ENCODE data around the gene NPY5R.
A peak's percentile ranks its signal among the peaks of the same experiment; 100 is the strongest.

Gene NPY5R

GRCh38 chr4:163332526-163333406 lies 10.9 kb upstream of the NPY5R start, which contains the start of gene NPY1R:
TSS of gene NPY1R (minus strand) at chr4:163332596. CDS start at chr4:163326554, 6,042 bp downstream.
- peak; percentile 37 for DNase-seq (ENCODE audit: insufficient read length, low spot score)
- no peak for TF ChIP-seq POLR2AphosphoS5 (IDR thresholded peaks at IDR 0.05; ENCODE audit: low read depth, low read length)
- TF ChIP-seq TAF1 (IDR thresholded peaks at IDR 0.05; ENCODE audit: low read depth, low read length) = no peak
- no peak for TF ChIP-seq PAX5 (IDR thresholded peaks at IDR 0.05; ENCODE audit: insufficient read depth, low read length, severe bottlenecking)
- no peak for TF ChIP-seq POU2F2 (IDR thresholded peaks at IDR 0.05; ENCODE audit: low read depth, low read length)
- TF ChIP-seq SPI1 (IDR thresholded peaks at IDR 0.05; ENCODE audit: low read depth, low read length) = no peak
- no peak for TF ChIP-seq POLR2A (IDR thresholded peaks at IDR 0.05; ENCODE audit: low read depth, low read length)
- FAIRE-seq = peak; percentile 76

GRCh38 chr4:163335384-163335783 lies 8.3 kb upstream of the NPY5R start:
- no peak for FAIRE-seq
- no peak for TF ChIP-seq TAF1 (IDR thresholded peaks at IDR 0.05; ENCODE audit: low read depth, low read length)

GRCh38 chr4:163344147-163345125 lies 744 bp downstream of the NPY5R start:
- TF ChIP-seq POU2F2 (IDR thresholded peaks at IDR 0.05; ENCODE audit: low read depth, low read length) = no peak
- TF ChIP-seq SPI1 (IDR thresholded peaks at IDR 0.05; ENCODE audit: low read depth, low read length) = no peak
- no peak for TF ChIP-seq POLR2AphosphoS5 (IDR thresholded peaks at IDR 0.05; ENCODE audit: low read depth, low read length)
- TF ChIP-seq POLR2A (IDR thresholded peaks at IDR 0.05; ENCODE audit: low read depth, low read length) = no peak
- no peak for TF ChIP-seq TAF1 (IDR thresholded peaks at IDR 0.05; ENCODE audit: low read depth, low read length)
- TF ChIP-seq PAX5 (IDR thresholded peaks at IDR 0.05; ENCODE audit: insufficient read depth, low read length, severe bottlenecking) = no peak
- FAIRE-seq = no peak
- peak; percentile 6 for DNase-seq (ENCODE audit: insufficient read length, low spot score)

More at GRCh38 chr4:163335384-163335783, 8.3 kb upstream of the NPY5R start:
- no peak for DNase-seq (ENCODE audit: insufficient read length, low spot score)

- no peak for FAIRE-seq
- no peak for TF ChIP-seq POU2F2 (IDR thresholded peaks at IDR 0.05; ENCODE audit: low read depth, low read length)
- no peak for TF ChIP-seq PAX5 (IDR thresholded peaks at IDR 0.05; ENCODE audit: insufficient read depth, low read length, severe bottlenecking)
- TF ChIP-seq SPI1 (IDR thresholded peaks at IDR 0.05; ENCODE audit: low read depth, low read length) = no peak
- no peak for TF ChIP-seq POLR2A (IDR thresholded peaks at IDR 0.05; ENCODE audit: low read depth, low read length)
- TF ChIP-seq TAF1 (IDR thresholded peaks at IDR 0.05; ENCODE audit: low read depth, low read length) = no peak
- TF ChIP-seq POLR2AphosphoS5 (IDR thresholded peaks at IDR 0.05; ENCODE audit: low read depth, low read length) = no peak
- DNase-seq (ENCODE audit: insufficient read length, low spot score) = no peak
Observed at GRCh38 chr4:163350672-163351071, 7.0 kb downstream of the NPY5R start.

- TF ChIP-seq SPI1 (IDR thresholded peaks at IDR 0.05; ENCODE audit: low read depth, low read length) (no peak), PAX5 (IDR thresholded peaks at IDR 0.05; ENCODE audit: insufficient read depth, low read length, severe bottlenecking) (no peak)
- no peak for FAIRE-seq
- no peak for DNase-seq (ENCODE audit: insufficient read length, low spot score)
Observed at GRCh38 chr4:163353054-163353453, 9.4 kb downstream of the NPY5R start.

- DNase-seq (ENCODE audit: insufficient read length, low spot score) (no peak), FAIRE-seq (no peak)
- TF ChIP-seq TAF1 (IDR thresholded peaks at IDR 0.05; ENCODE audit: low read depth, low read length) (no peak), SPI1 (IDR thresholded peaks at IDR 0.05; ENCODE audit: low read depth, low read length) (no peak)
Observed at GRCh38 chr4:163356104-163356503, 12.4 kb downstream of the NPY5R start.

- DNase-seq (ENCODE audit: insufficient read length, low spot score) (no peak), FAIRE-seq (no peak)
- TF ChIP-seq PAX5 (IDR thresholded peaks at IDR 0.05; ENCODE audit: insufficient read depth, low read length, severe bottlenecking) (no peak), POLR2A (IDR thresholded peaks at IDR 0.05; ENCODE audit: low read depth, low read length) (no peak), TAF1 (IDR thresholded peaks at IDR 0.05; ENCODE audit: low read depth, low read length) (no peak), POLR2AphosphoS5 (IDR thresholded peaks at IDR 0.05; ENCODE audit: low read depth, low read length) (no peak), SPI1 (IDR thresholded peaks at IDR 0.05; ENCODE audit: low read depth, low read length) (no peak), POU2F2 (IDR thresholded peaks at IDR 0.05; ENCODE audit: low read depth, low read length) (no peak)
Observed at GRCh38 chr4:163367651-163368050, 24.0 kb downstream of the NPY5R start.

- TF ChIP-seq POU2F2 (IDR thresholded peaks at IDR 0.05; ENCODE audit: low read depth, low read length) (no peak), TAF1 (IDR thresholded peaks at IDR 0.05; ENCODE audit: low read depth, low read length) (no peak), SPI1 (IDR thresholded peaks at IDR 0.05; ENCODE audit: low read depth, low read length) (no peak), POLR2A (IDR thresholded peaks at IDR 0.05; ENCODE audit: low read depth, low read length) (no peak), POLR2AphosphoS5 (IDR thresholded peaks at IDR 0.05; ENCODE audit: low read depth, low read length) (no peak), PAX5 (IDR thresholded peaks at IDR 0.05; ENCODE audit: insufficient read depth, low read length, severe bottlenecking) (no peak)
- FAIRE-seq (no peak), DNase-seq (ENCODE audit: insufficient read length, low spot score) (no peak)
Observed at GRCh38 chr4:163372029-163372428, 28.3 kb downstream of the NPY5R start.

GRCh38 chr4:163378661-163379060 lies 35.0 kb downstream of the NPY5R start:
- DNase-seq (ENCODE audit: insufficient read length, low spot score) (no peak), FAIRE-seq (no peak)
- no peak for TF ChIP-seq POU2F2 (IDR thresholded peaks at IDR 0.05; ENCODE audit: low read depth, low read length)
- TF ChIP-seq TAF1 (IDR thresholded peaks at IDR 0.05; ENCODE audit: low read depth, low read length) = no peak
- no peak for TF ChIP-seq SPI1 (IDR thresholded peaks at IDR 0.05; ENCODE audit: low read depth, low read length)
- no peak for TF ChIP-seq POLR2AphosphoS5 (IDR thresholded peaks at IDR 0.05; ENCODE audit: low read depth, low read length)
- TF ChIP-seq POLR2A (IDR thresholded peaks at IDR 0.05; ENCODE audit: low read depth, low read length) = no peak
- TF ChIP-seq PAX5 (IDR thresholded peaks at IDR 0.05; ENCODE audit: insufficient read depth, low read length, severe bottlenecking) = no peak
